ENCODE measurements around the gene CBLIF. TPM values are rescaled to one million over a fixed set of nuclear protein-coding genes. Genes with fewer than 3 reads are reported as not detected.

Gene CBLIF
- total RNA-seq, 2 experiments from 2014 or later = not detected

DNA sequence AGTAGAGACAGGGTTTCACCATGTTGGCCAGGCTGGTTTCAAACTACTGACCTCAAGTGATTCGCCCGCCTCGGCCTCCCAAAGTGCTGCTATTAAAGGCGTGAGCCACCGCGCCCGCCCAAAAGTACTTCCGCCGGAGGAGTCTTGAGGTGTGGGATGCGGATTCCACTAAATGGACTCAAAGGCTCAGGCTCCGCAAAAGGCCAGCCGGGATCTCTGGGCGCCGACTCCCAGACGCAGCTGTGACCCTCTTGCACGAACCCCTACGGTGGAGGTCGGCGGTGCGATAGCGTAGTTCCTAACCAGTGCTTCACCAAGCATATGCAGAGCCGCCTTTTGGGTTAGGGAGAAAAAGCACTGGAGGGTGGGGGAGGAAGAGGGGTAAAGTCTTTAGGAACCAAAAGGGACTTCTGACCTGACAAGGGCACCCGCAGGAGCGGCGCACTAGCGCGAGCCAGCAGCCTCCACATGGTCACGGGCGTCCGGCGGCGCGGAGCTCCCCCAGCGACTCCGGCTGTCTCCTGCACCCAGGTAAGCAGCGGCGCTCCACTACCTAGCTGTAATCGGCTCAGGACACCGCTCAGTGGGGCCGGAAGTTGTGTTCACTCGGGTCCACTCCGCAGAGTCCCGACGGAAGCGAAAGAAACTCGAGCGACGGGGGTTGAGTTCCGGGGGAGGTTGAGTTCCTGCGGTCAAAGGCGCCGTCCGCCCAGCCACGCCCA is 34.9 kb downstream of the CBLIF start, which contains the start of gene MRPL16:
Gene MRPL16, minus strand, starts transcription at position 590 of the 722 bp plus-strand sequence. Its CDS starts 120 bp downstream, at position 470.
- Mint-ChIP-seq H3K36me3 (peaks cover 17% of the 10 kb centered on the region), H3K4me3 (peak within 1 kb of the TSS; percentile 90), H3K27me3 (no peaks in the 10 kb centered on the region), H3K4me1 (ENCODE audit: low read depth) (peaks cover 20% of the 10 kb centered on the region), H3K9me3 (no peaks in the 10 kb centered on the region), H3K27ac (peak within 1 kb of the TSS; percentile 86)
- ChIA-PET CTCF (interaction anchor here (0.9 to 5.9 kb wide), 5 partner anchors 9 to 109 kb away, joined by 3 to 54 read pairs (median 6); partner anchors contain the start of gene STX3), POLR2A (no interaction called here)
- intact Hi-C loops (cut with micrococcal nuclease) = loop anchor here (1.0 to 5.0 kb wide), 5 partner anchors 54 to 258 kb away; partner anchors contain the start of genes OSBP and PATL1
- DNase-seq = peak; percentile 95

DNA sequence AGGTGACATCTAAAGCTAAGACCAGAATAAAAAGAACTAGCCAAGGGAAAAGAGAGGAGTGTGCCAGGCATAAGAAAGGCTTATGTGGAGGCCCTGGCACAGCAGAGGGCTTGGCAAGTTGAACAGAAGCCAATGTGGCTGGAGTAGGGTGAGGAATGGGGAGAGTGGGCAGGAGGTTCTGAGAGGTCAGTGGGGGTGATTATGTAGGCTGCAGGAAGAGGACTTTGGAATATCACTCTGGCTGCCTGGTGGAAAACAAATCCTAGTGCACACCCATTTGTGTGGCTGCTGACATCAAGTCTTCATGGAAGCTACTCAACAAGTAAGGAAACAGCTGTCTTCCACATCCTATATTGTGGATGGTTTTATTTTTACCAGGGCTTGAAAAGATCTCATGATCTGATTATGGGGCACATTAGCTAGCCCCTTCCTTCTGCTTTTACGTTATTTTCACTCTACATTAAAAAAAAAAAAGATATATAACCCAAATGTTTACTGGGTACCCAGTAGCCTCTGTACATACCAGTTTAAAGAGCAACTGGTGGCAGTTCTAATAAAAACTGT is 38.2 kb downstream of the CBLIF start:
- DNase-seq = no peak
- ChIA-PET POLR2A (no interaction called here), CTCF (interaction anchor here (0.6 to 5.9 kb wide), 3 partner anchors 53 to 258 kb away, joined by 3 to 54 read pairs (median 3); partner anchors contain the start of gene STX3)
- Mint-ChIP-seq H3K9me3 (no peaks in the 10 kb centered on the region), H3K27me3 (no peaks in the 10 kb centered on the region), H3K27ac (no peak overlapping the region), H3K4me3 (no peak overlapping the region), H3K36me3 (peaks cover 20% of the 10 kb centered on the region), H3K4me1 (ENCODE audit: low read depth) (peaks cover 16% of the 10 kb centered on the region)
- intact Hi-C loops (cut with micrococcal nuclease) = no loop called here

DNA sequence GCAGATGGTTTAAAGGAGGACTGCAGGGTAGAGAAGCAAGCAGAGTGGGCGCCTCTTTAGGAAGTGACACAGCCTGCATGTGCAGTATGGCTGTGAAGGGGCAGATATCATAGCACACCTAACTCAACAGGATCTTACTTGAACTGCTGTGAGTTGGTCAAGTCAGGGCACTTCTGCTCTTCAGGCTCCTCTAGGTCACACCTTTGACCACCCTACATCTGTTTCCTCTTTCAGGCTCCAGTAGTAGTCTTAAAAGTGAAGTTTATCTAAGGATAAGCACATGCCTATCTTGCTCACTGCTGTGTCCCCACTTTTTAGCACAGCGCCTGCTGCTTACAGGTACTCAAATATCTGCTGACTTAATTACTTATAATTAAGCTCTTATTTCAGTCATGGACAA is 41.2 kb downstream of the CBLIF start:
- ChIA-PET CTCF (interaction anchor here (0.6 to 8.2 kb wide), 3 partner anchors 9 to 115 kb away, joined by 3 to 132 read pairs (median 3); partner anchors contain the start of gene STX3), POLR2A (no interaction called here)
- H3K27me3 Mint-ChIP-seq = no peaks in the 10 kb centered on the region
- no peak overlapping the region for H3K27ac Mint-ChIP-seq
- H3K4me3 Mint-ChIP-seq = no peak overlapping the region
- no peaks in the 10 kb centered on the region for H3K9me3 Mint-ChIP-seq
- DNase-seq = no peak
- intact Hi-C loops (cut with micrococcal nuclease) = no loop called here
- H3K4me1 Mint-ChIP-seq (ENCODE audit: low read depth) = peaks cover 5% of the 10 kb centered on the region
- peaks cover 18% of the 10 kb centered on the region for H3K36me3 Mint-ChIP-seq

DNA sequence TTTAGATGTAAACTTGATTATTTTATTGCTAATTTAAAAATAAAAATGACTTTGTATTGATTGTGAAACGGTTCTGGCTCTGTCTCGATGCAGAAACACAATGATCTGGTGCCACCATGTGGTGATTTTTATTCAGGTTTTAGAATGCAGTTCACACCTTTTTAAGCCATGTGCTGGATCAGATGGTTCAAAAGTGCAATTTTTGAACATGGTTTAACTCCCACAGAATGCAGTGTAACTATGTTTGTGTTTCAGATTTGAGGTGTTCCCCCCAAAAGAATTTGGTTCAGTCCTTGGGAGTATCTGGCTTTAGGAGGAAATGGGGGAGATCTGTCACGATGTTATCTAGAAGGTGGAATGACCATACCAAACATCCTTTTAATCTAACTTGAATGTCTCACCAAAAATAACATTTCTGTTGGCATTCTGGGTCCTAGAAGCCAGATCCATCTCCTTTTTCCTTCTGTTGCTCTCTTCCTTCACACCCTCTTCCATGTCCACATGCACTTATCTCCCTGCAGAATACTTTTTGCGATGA is 42.6 kb downstream of the CBLIF start:
- ChIA-PET CTCF (interaction anchor here (0.6 to 8.2 kb wide), 8 partner anchors 12 to 199 kb away, joined by 3 to 132 read pairs (median 4); partner anchors contain the start of gene STX3), POLR2A (no interaction called here)
- intact Hi-C loops (cut with micrococcal nuclease) = loop anchor here (1.0 kb wide), 2 partner anchors 48 to 265 kb away; no protein-coding TSS in a partner anchor
- no peak overlapping the region for H3K27ac Mint-ChIP-seq
- peaks cover 15% of the 10 kb centered on the region for H3K36me3 Mint-ChIP-seq
- no peaks in the 10 kb centered on the region for H3K9me3 Mint-ChIP-seq
- peak; percentile 31 for DNase-seq
- no peaks in the 10 kb centered on the region for H3K27me3 Mint-ChIP-seq
- no peak overlapping the region for H3K4me3 Mint-ChIP-seq
- no peaks in the 10 kb centered on the region for H3K4me1 Mint-ChIP-seq (ENCODE audit: low read depth)

DNA sequence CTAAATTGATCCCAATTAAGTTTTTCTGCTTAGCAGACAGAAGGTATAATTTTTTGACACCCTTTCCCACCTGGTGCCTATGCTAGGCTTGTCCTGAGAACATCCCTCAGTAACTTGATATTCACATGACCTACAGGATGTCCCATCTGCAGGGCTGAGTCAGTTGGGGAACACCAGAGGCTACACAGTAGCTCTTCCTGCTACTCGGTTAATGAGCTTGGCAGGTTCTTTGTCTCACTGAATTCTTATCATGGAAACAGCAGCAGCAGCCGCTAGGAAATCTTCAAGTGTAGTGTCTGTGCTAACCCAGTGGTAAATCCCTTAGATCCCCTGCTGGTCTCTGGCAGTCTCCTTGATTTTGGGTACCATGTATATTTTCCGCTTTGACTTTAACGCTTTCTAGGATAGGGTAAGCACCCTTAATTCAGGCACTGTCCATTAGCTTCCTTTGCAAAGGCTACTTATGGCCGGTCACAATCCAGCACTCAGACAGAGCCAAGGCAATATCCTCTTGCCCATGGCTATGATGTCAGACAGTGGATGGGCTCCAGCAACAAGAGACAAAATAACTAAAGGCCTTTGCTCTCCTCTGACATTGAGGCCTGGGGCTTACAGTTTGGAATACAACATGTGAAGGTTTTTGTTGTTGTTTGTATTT is 43.2 kb downstream of the CBLIF start:
- H3K4me3 Mint-ChIP-seq = no peak overlapping the region

DNA sequence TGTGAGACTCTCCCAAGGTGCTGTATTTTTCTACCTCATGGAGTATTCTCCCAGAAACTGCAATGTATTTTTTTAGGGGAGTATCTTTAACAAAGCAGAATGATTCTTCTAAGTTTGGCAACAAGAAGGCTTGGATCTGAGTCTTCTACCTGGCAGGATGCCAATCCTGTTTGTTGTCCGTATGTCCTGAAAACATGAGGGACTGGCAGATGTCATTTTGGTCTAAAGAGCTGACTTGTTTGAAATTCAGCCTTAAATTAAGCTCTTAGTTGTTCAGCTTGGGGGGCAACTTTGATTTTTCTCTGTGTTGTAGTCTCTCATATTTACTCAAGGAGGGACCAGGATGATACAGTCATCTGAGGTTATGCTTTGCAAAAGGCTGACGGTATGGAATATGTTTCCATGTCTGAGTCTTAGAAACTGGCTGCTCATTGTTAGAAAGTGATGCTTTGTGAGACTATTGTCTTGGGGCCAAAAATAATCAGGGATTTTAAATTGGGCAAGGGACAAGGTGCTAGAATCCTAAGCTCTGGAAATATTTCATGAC is 44.1 kb downstream of the CBLIF start:
- intact Hi-C loops (cut with micrococcal nuclease) = no loop called here
- Mint-ChIP-seq H3K36me3 (peaks cover 7% of the 10 kb centered on the region), H3K27ac (peak overlapping the region; percentile 29), H3K4me3 (no peak overlapping the region), H3K27me3 (no peaks in the 10 kb centered on the region), H3K9me3 (no peaks in the 10 kb centered on the region), H3K4me1 (ENCODE audit: low read depth) (no peaks in the 10 kb centered on the region)
- ChIA-PET CTCF (interaction anchor here (0.6 to 8.2 kb wide), 17 partner anchors 8 to 330 kb away, joined by 3 to 132 read pairs (median 4); partner anchors contain the start of genes MRPL16, PATL1 and STX3), POLR2A (no interaction called here)
- DNase-seq = no peak

More for the DNA sequence above, 43.2 kb downstream of the CBLIF start:
- ChIA-PET CTCF (interaction anchor here (0.6 to 8.2 kb wide), 19 partner anchors 8 to 329 kb away, joined by 3 to 132 read pairs (median 4); partner anchors contain the start of genes MRPL16, PATL1 and STX3), POLR2A (no interaction called here)
- no peak overlapping the region for H3K27ac Mint-ChIP-seq
- no peak for DNase-seq
- no peaks in the 10 kb centered on the region for H3K27me3 Mint-ChIP-seq
- no peaks in the 10 kb centered on the region for H3K4me1 Mint-ChIP-seq (ENCODE audit: low read depth)
- H3K9me3 Mint-ChIP-seq = no peaks in the 10 kb centered on the region
- intact Hi-C loops (cut with micrococcal nuclease) = loop anchor here (1.0 kb wide), 2 partner anchors 48 to 265 kb away; no protein-coding TSS in a partner anchor
- H3K36me3 Mint-ChIP-seq = peaks cover 15% of the 10 kb centered on the region

DNA sequence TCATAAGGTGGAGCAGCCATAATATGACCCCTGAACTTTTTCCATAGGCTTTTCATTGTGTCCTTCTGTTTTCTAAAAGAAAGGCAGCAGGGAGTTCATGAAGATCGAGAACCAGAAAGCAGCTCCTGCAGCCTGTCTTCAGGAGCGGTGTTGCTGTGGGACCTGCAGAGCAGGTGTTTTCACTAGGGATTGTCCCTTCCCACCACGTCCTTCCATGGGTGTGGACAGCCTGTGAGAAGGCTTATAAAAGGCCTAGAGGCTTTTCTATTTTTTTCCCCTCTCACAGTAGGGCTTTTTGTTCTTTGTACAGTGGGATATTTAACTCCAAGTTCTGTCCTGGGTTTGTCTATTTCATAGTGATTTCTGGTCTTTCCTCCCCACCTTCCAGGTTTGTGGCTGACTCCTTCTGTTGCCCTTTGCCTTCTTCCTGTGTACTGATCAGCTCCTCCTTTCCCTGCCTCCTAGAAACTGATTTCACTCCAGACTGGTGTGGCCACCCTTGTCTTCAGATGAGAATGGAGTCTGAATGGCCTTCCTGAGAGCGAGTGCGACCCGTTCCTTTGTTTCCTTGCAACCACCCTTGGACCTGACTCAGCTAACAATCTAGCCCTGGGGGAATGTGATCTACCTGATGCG is 44.8 kb downstream of the CBLIF start:
- Mint-ChIP-seq H3K9me3 (no peaks in the 10 kb centered on the region), H3K4me1 (ENCODE audit: low read depth) (no peaks in the 10 kb centered on the region), H3K27me3 (no peaks in the 10 kb centered on the region), H3K4me3 (no peak overlapping the region), H3K27ac (no peak overlapping the region), H3K36me3 (peaks cover 10% of the 10 kb centered on the region)
- ChIA-PET POLR2A (no interaction called here), CTCF (interaction anchor here (1.1 to 8.2 kb wide), 8 partner anchors 7 to 131 kb away, joined by 3 to 132 read pairs (median 5); partner anchors contain the start of genes MRPL16, PATL1 and STX3)
- intact Hi-C loops (cut with micrococcal nuclease) = no loop called here
- no peak for DNase-seq

DNA sequence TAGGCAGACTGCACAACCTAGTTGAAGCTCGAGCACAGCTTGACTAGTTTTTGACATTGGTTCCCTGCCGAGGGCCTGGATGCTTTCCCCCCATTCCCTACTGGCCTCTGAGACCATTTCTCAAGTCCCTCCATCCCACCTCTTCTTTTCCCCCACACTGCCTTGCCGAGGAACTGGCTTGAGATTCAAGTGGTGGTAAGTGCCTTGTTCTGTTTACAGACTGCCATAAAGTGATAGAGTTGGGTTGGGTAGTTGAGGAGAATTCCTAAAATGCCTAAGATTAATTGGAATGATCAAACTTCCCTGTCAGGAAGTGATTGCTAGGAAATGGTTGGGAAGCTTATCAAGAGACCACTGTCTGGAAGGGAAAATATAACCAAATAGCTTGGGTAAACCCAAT is 50.9 kb downstream of the CBLIF start:
- intact Hi-C loops (cut with micrococcal nuclease) = no loop called here
- DNase-seq = no peak
- H3K4me3 Mint-ChIP-seq = no peak overlapping the region
- peaks cover 12% of the 10 kb centered on the region for H3K36me3 Mint-ChIP-seq
- ChIA-PET CTCF (interaction anchor here (0.8 kb wide), 1 partner anchor 10 kb away, joined by 3 read pairs; no protein-coding TSS in a partner anchor), POLR2A (no interaction called here)
- H3K4me1 Mint-ChIP-seq (ENCODE audit: low read depth) = no peaks in the 10 kb centered on the region
- no peaks in the 10 kb centered on the region for H3K27me3 Mint-ChIP-seq
- H3K27ac Mint-ChIP-seq = no peak overlapping the region
- H3K9me3 Mint-ChIP-seq = no peaks in the 10 kb centered on the region

DNA sequence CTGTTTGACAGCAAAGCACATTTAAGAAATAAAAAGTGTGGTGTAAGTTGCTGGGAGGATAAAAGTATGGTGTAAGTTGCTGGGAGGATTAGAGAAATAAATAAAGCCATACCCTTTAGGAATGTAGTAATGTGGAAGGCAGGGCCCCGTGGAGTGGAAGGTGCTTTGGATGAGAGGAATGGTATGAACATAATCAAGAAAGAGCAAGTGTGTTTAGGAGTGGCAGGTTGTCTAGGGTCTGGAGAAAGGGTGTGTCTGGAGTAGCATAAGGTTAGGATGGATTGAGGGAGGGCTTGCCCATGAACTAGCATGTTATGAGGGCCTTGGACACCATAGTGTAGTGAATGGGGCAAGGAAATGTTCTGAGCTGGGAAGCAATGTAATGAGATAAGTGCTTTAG is 52.8 kb downstream of the CBLIF start:
- Mint-ChIP-seq H3K27me3 (no peaks in the 10 kb centered on the region), H3K27ac (no peak overlapping the region), H3K9me3 (no peaks in the 10 kb centered on the region), H3K4me1 (ENCODE audit: low read depth) (no peaks in the 10 kb centered on the region), H3K4me3 (no peak overlapping the region), H3K36me3 (peaks cover 15% of the 10 kb centered on the region)
- ChIA-PET POLR2A (no interaction called here), CTCF (no interaction called here)
- intact Hi-C loops (cut with micrococcal nuclease) = no loop called here
- no peak for DNase-seq

DNA sequence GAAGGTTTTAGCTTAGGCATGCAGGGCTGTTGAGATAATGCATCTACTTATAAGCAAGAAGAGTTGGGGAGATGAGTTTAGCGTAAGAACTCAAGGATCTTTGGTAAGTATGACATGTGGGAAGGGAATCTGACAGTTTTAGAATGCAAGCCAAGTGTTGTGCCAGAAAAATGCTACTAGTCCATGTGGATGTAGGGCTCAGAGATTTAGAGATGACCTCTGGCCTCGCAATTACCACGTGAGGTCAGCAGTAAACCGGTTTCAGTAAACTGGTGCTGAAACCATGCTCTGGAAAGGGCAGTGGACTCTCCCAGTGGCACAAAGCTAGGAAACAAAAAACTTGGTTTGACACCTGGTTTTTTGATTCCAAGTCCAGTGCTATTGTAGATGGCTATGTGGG is 53.7 kb downstream of the CBLIF start:
- H3K36me3 Mint-ChIP-seq = peaks cover 12% of the 10 kb centered on the region
- peaks cover under 1% of the 10 kb centered on the region for H3K4me1 Mint-ChIP-seq (ENCODE audit: low read depth)
- no peaks in the 10 kb centered on the region for H3K27me3 Mint-ChIP-seq
- ChIA-PET POLR2A (no interaction called here), CTCF (no interaction called here)
- H3K9me3 Mint-ChIP-seq = no peaks in the 10 kb centered on the region
- DNase-seq = no peak
- H3K27ac Mint-ChIP-seq = no peak overlapping the region
- intact Hi-C loops (cut with micrococcal nuclease) = no loop called here
- no peak overlapping the region for H3K4me3 Mint-ChIP-seq

DNA sequence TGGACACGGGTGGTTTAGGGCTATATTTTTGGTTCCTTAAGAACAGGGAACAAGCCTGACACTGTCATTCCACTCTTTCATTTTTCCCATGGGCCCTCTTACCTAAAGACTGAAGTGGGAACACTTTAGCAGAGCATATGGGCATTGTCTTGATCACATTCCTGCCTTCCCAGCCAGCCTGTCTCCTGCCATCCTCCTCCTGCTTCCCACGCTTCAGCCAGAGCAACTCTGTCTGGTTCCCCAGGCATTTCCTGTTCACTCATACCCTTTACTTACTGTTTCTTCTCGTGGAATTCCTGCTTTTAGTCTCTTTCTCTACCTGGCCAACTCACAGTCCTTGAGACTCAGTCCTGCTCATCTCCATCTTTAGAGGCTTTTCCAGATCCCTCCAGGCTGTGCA is 57.5 kb downstream of the CBLIF start:
- H3K9me3 Mint-ChIP-seq = no peaks in the 10 kb centered on the region
- peaks cover 13% of the 10 kb centered on the region for H3K4me1 Mint-ChIP-seq (ENCODE audit: low read depth)
- DNase-seq = no peak
- no peak overlapping the region for H3K4me3 Mint-ChIP-seq
- ChIA-PET CTCF (interaction anchor here (1.1 to 2.5 kb wide), 3 partner anchors 14 to 131 kb away, joined by 4 to 13 read pairs (median 5); partner anchors contain the start of gene STX3), POLR2A (no interaction called here)
- H3K36me3 Mint-ChIP-seq = peaks cover 5% of the 10 kb centered on the region
- intact Hi-C loops (cut with micrococcal nuclease) = no loop called here
- H3K27me3 Mint-ChIP-seq = no peaks in the 10 kb centered on the region
- H3K27ac Mint-ChIP-seq = no peak overlapping the region

All from activated CD4-positive, alpha-beta memory T cell treated with anti-CD3 and anti-CD28 coated beads for 36 hours (primary cell).